Adrenal gland (tissue), 12 donors: Measurements from ENCODE around the gene AKT3. TPM values are rescaled to one million over a fixed set of nuclear protein-coding genes. Genes with fewer than 3 reads are reported as not detected.
A peak's percentile ranks its signal among the peaks of the same experiment; 100 is the strongest.

ENCODE experiments used
- DNase-seq, 7 donors: peaks; one replicate each; pipeline ENCODE4 v3.0.0-alpha.2; 2019 to 2020
- H3K27ac ChIP-seq, 5 donors: fragments of 200-600 bp; sonication (generic) in 4 of 5; 1 replicate in 3 of 5; 2 replicates in 2 of 5; pipeline versions ENCODE4 v1.5.1 to v1.8.0; 2016 to 2020; ENCODE audit warnings: mild to moderate bottlenecking in 1 of 5
- H3K27me3 ChIP-seq: fragments of 200-600 bp; 2 replicates; pipeline ENCODE4 v1.8.0; 2021
- H3K36me3 ChIP-seq, 2 donors: fragments of 200-600 bp; replicated peaks in 1 of 2; 1 replicate in 1 of 2; 2 replicates in 1 of 2; pipeline versions ENCODE4 v1.5.1 to v1.8.0; 2018 to 2022
- H3K4me1 ChIP-seq, 2 donors: fragments of 200-600 bp; replicated peaks in 1 of 2; 1 replicate in 1 of 2; 2 replicates in 1 of 2; pipeline versions ENCODE4 v1.5.1 to v1.8.0; 2018 to 2021
- H3K4me3 ChIP-seq, 4 donors: fragments of 200-600 bp; sonication (generic) in 3 of 4; one replicate each; pipeline ENCODE4 v1.5.1; 2016 to 2018
- H3K9me3 ChIP-seq, 3 donors: fragments of 200-600 bp; sonication (generic) in 1 of 3; replicated peaks in 1 of 3; 1 replicate in 2 of 3; 2 replicates in 1 of 3; pipeline versions ENCODE4 v1.5.1 to v1.8.0; 2016 to 2021
- CTCF ChIP-seq, 6 experiments: fragments of 450-650 bp in 4 of 6; fragments of 200-600 bp in 2 of 6; sonication (generic) in 1 of 6; IDR thresholded peaks; 1 replicate in 5 of 6; 2 replicates in 1 of 6; pipeline versions ENCODE4 v1.5.1 to v1.8.0; 2016 to 2021; ENCODE audit warnings: antibody characterized with exemption in 6 of 6, mild to moderate bottlenecking in 2 of 6, moderate library complexity in 1 of 6
- POLR2A ChIP-seq, 2 donors: fragments of 450-650 bp; IDR thresholded peaks; one replicate each; pipeline ENCODE4 v1.6.1; 2017; ENCODE audit warnings: antibody characterized with exemption in 2 of 2, mild to moderate bottlenecking in 2 of 2, moderate library complexity in 1 of 2
- WGBS, 4 donors: extraction: QIAGEN DNeasy Blood & Tissue Kit in 2 of 4; methylation state at CpG; one replicate each; pipeline versions ENCODE4 v1.1.5 to v1.1.7; 2013 to 2017; 5-methylcytosine and 5-hydroxymethylcytosine counted together
- intact Hi-C, 2 donors: fragments of 100-400 bp; cut with DNase I; formaldehyde crosslinking; loops; one replicate each; pipeline versions ENCODE4 v1.14.1 to v1.15.0; 2022 to 2023
- polyA plus RNA-seq, 3 donors: library from polyadenylated mRNA; stranded (reverse); fragments of 200-250 nt in 2 of 3; fragments of 350-450 nt in 1 of 3; fragmentation: Illumina TruSeq in 1 of 3; extraction: RNeasy Lipid Tissue Mini Kit (QIAGEN cat#74804) in 1 of 3; gene quantifications; one replicate each; pipeline ENCODE4 v1.2.3, GENCODE V29; 2013 to 2014
- total RNA-seq, 9 donors: library from RNA; depleted of rRNA in 4 of 9; stranded (reverse); fragments of >200 nt in 4 of 9; fragments of 120-200 nt in 1 of 9; fragmentation: NEBNext Ultra II Directional in 1 of 9; extraction: Animal tissue kit (Norgen Biotek cat#: 25700) in 1 of 9; gene quantifications; one replicate each; pipeline versions ENCODE4 v1.1.0 to v1.2.4, GENCODE V29; 2013 to 2023
- donor health status: healthy with polysubstance abuse.
- donor health status: Bipolar disorder and iron deficiency.
- donor health status: DM: yes; HTN: yes; CAD: no.
- donor health status: DM: no; HTN: no; CAD: no.
- donor health status: DM: no; HTN: no; CAD: no.
- donor health status: DM: yes; HTN: yes; CAD: no.

Gene AKT3
- total and polyA plus RNA-seq, 12 donors: 11.4 to 82.3 (median 32.4) TPM

DNA sequence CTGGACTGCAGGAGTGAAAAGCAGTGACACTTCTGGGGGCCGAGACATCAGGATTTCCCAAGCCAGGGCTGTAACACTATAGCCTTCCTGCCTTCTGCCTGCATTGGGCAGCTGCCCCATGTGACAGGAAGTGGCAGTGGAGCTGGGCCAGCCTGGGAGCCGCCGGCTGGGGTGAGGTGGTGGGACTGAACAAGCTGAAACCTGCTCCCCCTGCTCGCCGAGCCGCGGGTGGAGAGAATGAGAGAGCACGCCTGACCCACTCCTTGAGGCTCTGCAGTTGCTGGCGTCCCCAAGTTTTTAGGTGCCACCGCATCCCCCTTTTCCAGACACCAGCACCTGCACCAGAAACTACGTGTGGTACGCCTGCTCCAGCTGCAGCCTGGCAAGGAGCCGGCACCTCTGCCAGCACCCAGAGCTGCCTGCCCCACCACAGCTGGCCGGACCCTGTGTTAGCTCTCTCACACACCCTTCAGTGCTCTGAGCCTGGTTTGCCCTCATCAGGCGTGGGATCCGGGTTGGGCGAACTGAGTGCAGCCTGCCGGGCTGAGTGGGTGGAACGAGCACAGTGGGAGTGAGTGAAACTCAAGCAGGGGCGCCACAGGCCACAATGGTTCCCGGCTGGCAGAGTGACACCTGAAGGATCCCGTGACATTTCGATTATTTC, 119.4 kb downstream of the AKT3 start:
- intact Hi-C loops: no loop called here
- H3K27ac ChIP-seq: peak overlapping the region in 1 of 5 donors; percentile 19
- TF ChIP-seq CTCF (IDR thresholded peaks at IDR 0.05) (no peak), POLR2A (IDR thresholded peaks at IDR 0.05) (no peak)
- WGBS, 4 donors: 91 to 96% (median 93%) methylated on average over 12 to 23 of the region's 23 CpGs
- H3K27me3 ChIP-seq: no peaks in the 10 kb centered on the region
- no peaks in the 10 kb centered on the region for H3K36me3 ChIP-seq
- peaks cover 0 to 4% (median 0%) of the 10 kb centered on the region in 3 donors for H3K9me3 ChIP-seq
- DNase-seq: no peak
- H3K4me1 ChIP-seq: peaks cover 9 to 14% of the 10 kb centered on the region in 2 donors
- no peak overlapping the region for H3K4me3 ChIP-seq

DNA sequence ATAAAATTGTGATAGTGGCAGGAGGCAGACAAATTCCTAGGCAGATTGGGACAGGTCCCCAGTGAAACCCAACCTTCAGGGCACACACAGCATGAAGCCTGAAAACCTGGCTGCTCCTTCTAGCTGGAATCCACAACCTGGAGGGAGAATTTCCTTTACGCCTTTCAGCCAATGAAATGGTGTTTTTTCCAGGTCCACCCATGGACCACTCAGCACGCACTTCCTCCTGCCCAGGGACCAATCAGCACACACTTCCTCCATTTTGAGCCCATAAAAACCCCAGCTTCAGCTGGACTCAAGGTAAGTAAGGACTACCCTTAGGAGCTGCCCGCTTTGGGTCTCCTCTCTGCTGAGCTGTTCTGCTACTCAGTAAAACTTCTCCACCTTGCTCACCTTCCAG, 120.1 kb downstream of the AKT3 start:
- H3K4me1 ChIP-seq: peaks cover 9 to 16% of the 10 kb centered on the region in 2 donors
- peak overlapping the region in 1 of 5 donors; percentile 18 for H3K27ac ChIP-seq
- H3K9me3 ChIP-seq: peaks cover 0 to 4% (median 0%) of the 10 kb centered on the region in 3 donors

GRCh38 chr1:243727503-243728203, 122.4 kb downstream of the AKT3 start:
- Histone ChIP-seq H3K36me3 (no peaks in the 10 kb centered on the region), H3K27me3 (no peaks in the 10 kb centered on the region), H3K4me1 (peaks cover 9 to 16% of the 10 kb centered on the region in 2 donors), H3K9me3 (peaks cover 0 to 4% (median 0%) of the 10 kb centered on the region in 3 donors), H3K4me3 (no peak overlapping the region), H3K27ac (peak overlapping the region in 1 of 5 donors; percentile 33)
- WGBS, 4 donors: 74 to 95% (median 87%) methylated on average over 4 of the region's 4 CpGs
- no peak for DNase-seq
- intact Hi-C loops: no loop called here
- TF ChIP-seq CTCF (IDR thresholded peaks at IDR 0.05) (no peak), POLR2A (IDR thresholded peaks at IDR 0.05) (no peak)

More for the DNA sequence above, 120.1 kb downstream of the AKT3 start:
- no peak for DNase-seq
- H3K36me3 ChIP-seq: no peaks in the 10 kb centered on the region
- TF ChIP-seq CTCF (IDR thresholded peaks at IDR 0.05): no peak
- TF ChIP-seq POLR2A (IDR thresholded peaks at IDR 0.05): no peak
- no peak overlapping the region for H3K4me3 ChIP-seq
- intact Hi-C loops: no loop called here
- 97 to 100% (median 100%) methylated on average over 3 of the region's 3 CpGs for WGBS, 4 donors
- H3K27me3 ChIP-seq: no peaks in the 10 kb centered on the region

DNA sequence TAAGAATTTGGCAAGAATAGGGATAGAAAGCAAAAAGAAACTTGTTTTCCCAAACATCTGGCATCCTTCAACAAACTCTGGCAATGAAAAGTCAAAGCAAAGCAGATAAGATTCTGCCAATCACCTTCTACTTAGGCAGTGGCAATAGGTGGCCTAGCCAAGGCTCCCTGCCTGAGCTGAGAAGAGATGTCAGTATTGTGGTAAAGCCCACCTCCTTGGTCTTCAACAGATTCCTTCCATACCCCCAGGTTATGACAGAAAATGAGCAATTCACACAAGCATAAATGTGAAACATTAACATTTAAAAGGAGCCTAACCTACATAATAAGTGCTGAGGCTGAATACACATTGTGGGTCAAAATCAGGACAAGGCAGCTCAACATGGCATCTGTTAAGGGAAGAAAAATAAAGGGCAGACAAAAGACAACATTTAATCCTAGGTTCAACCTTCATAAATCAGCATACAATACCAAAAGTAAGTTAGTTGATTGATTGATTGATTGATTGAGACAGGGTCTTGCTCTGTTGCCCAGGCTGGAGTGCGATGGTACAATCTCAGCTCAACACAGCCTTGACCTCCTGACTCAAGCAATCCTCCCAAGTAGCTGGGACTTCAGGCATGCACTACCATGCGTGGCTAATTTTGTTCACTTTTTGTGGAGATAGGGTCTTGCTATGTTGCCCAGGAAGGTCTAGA, 123.1 kb downstream of the AKT3 start:
- H3K36me3 ChIP-seq: no peaks in the 10 kb centered on the region
- 57 to 73% (median 63%) methylated on average over 2 of the region's 2 CpGs for WGBS, 4 donors
- no peaks in the 10 kb centered on the region for H3K27me3 ChIP-seq
- H3K4me1 ChIP-seq: peaks cover 9 to 16% of the 10 kb centered on the region in 2 donors
- no peak overlapping the region for H3K4me3 ChIP-seq
- intact Hi-C loops: no loop called here
- peak overlapping the region in 1 of 5 donors; percentile 2 for H3K27ac ChIP-seq
- peaks cover 0 to 4% (median 0%) of the 10 kb centered on the region in 3 donors for H3K9me3 ChIP-seq
- TF ChIP-seq POLR2A (IDR thresholded peaks at IDR 0.05) (no peak), CTCF (IDR thresholded peaks at IDR 0.05) (no peak)
- DNase-seq: no peak
